COLO668 (cell line): ENCODE measurements around the gene STMN3.
"Not testable (repeated sequence)": the region's sequence is repeated elsewhere in the genome, so short reads cannot be mapped to it uniquely, and the experiment has no call there.

ENCODE experiments used
- DNase-seq: peaks from one replicate; lab custom pipeline; 2025; ENCODE audit not compliant: unreplicated experiment; lab: John Stamatoyannopoulos, UW

Gene STMN3

DNA sequence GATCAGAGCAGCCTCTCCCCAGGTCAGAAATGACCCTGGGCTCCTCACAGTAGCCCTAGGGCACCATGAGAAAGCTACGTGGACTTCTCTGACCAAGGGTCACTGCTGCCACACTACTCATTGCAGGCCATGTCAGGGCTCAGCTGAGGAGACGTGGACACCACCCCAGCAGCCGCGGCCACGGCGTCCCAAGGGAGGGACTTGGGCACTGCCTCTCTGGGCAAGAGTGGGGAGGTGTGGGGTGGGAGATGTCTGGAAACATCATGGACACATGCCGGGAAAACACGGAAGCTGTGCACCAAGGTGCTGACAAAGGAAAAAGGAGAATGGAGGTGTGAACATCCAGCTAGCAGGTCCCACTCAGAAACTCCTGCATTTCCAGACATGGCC lies 35.4 kb downstream of the STMN3 start:
- no peak for DNase-seq

DNA sequence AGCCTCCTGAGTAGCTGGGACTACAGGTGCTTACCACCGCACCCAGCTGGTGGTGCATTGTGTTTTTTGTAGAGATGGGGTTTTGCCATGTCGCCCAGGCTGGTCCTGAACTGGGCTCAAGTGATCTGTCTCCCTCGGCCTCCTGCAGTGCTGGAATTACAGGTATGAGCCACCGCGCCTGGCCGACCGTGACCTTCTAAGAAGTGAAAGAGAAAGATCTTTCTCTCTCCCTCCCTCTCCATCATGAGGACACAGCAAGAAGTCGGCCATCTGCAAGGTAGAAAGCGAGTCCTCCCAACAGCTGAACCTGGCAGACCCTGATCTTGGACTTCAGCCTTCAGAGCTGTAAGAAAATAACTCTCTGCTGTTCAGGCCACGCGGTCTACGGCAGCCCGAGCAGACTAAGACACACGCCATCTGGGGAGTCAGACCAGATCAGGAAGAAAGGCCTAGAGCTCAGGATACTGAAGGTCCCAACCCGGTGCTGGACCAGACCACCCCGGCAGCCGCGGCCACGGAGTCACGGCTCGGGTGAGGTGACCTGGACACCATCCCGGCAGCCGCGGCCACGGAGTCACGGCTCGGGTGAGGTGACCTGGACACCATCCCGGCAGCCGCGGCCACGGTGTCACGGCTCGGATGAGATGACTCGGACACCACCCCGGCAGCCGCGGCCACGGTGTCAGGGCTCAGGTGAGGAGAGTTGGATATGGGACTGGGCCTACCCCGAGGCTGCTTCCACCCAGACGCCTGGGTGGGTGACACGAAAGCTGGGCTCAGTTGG lies 35.9 kb downstream of the STMN3 start:
- no peak for DNase-seq

DNA sequence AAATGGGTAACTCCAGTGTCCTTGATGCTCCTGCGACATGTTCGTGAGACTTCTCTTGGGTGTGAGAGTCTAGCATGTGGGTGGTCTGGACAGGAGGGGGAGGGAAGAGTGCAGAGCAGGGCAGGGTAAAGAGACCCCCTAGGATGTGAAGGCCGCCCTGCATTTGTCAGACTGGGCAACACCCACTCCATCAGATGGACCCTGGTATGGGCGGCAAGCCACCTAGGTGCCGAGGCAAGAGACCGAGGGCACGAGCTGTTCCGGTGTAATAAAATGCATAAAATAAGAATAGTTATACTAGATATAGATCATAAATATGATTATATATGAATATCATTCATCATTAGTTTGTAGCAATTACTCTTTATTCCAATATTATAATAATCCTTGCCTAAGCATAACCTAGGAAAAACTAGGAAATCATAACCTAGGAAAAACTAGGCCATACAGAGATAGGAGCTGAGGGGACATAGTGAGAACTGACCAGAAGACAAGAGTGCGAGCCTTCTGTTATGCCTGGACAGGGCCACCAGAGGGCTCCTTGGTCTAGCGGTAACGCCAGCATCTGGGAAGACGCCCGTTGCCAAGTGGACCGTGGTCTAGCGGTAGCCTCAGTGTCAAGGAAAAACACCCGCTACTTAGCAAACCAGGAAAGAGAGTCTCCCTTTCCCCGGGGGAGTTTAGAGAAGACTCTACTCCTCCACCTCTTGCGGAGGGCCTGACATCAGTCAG lies 39.2 kb downstream of the STMN3 start:
- not testable (repeated sequence) for DNase-seq

- no peak for DNase-seq
Measured at GRCh38 chr20:63612276-63612931, 40.8 kb downstream of the STMN3 start.

GRCh38 chr20:63611646-63612045 lies 41.6 kb downstream of the STMN3 start:
- DNase-seq = no peak

DNA sequence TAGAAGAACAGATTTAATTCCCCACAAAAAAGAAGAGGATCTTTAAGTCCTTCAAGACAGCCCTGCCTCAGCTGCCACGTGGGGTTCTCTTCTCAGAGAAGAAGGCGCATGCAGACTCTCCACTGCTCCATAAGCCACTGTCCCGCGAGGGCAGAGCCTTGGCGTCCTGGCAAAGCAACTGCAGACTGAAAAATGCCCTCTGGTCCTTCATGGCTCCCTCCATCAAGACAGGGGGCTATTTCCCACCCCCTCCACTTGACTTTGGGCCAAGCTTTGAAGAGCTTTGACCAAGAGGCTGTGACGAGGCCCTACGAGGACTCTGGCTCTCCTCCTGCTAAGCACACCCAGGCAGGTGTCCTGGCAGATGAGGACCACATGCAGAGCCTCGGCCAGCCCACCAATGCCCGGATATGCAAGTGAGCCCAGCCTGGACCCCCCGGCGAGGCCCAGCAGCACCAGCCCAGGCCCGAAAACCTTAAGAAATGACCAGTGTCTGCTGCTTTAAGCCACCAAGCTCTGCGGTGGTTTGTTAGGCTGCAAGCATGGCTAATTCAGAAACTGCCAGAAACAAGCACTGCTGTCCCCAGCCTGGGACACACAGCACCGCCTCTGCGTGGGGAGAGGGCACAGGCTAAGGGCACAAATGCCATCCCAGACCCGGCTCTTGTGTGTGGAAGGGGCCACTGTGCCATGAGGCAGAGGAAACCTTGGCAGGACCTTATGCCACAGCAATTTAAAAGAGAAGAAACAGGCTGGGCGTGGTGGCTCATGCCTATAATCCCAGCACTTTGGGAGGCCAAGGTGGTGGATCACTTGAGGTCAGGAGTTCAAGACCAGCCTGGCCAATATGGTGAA lies 42.4 kb downstream of the STMN3 start:
- DNase-seq = no peak

GRCh38 chr20:63606686-63607085 lies 46.5 kb downstream of the STMN3 start:
- no peak for DNase-seq

GRCh38 chr20:63602321-63602720 lies 50.9 kb downstream of the STMN3 start:
- no peak for DNase-seq

GRCh38 chr20:63601679-63602078 lies 51.5 kb downstream of the STMN3 start:
- not testable (repeated sequence) for DNase-seq

- no peak for DNase-seq
Measured at GRCh38 chr20:63599396-63600050, 53.7 kb downstream of the STMN3 start.

DNA sequence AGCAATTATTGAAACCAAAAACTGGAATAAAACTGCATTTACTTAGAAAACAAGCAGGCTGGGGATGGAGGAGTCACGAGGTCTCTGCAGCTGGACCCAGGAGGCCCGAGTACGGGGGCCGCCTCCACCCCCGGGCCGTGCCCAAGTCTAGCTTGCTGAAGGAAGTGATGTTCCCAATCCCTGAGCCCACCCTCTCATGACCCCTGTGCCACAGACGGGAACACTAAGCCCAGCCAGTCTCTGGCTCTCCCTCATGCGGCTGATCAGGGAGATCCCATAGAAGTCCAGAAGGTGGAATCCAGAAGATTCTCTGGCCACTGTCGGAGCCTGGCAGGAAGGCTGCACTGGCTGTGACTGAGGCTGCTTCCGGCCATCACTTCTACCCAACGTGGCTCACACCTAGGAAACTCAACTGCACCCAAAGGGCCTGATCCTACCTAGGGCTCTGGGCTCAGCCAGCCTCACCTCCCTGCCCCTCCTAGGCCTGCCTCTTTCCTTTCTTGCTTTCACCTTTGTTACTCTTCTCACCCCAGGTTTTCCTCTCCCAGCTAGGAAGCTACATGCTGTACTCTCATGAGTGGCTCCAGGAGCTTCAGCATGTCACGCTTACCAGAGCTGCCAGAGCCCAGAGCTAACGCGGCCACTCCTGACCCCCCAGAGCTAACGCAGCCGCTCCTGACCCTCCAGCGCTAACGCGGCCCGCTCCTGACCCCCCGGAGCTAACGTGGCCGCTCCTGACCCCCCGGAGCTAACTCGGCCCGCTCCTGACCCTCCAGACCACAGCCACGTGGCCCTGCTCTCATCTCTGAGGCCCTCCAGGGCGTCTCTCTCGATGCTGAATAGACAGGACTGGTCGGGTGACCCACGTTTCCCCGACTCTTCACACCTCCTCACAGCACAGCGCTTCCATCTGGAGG lies 54.5 kb downstream of the STMN3 start:
- DNase-seq = no peak

GRCh38 chr20:63597651-63598478 lies 55.4 kb downstream of the STMN3 start:
- no peak for DNase-seq

DNA sequence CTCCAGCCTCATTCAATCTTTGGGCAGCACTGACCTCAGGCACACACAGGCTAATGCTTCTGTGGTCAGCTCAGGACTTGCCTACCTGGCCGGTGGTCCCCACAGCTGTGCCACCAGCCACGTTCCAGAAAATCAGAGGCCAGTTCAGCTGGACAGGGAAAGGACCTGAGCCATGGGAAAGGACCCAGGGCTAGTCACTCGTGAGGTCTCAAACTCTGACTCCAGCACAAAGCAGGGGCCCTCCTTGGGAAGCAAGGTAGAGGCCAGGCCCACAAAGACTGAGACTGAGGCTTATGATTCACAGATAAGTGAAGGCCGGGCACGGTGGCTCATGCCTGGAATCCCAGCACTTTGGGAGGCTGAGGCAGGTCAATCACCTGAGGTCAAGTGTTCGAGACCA lies 56.8 kb downstream of the STMN3 start:
- DNase-seq = no peak

GRCh38 chr20:63595416-63596127 lies 57.7 kb downstream of the STMN3 start:
- DNase-seq = no peak

- DNase-seq = no peak
Measured at GRCh38 chr20:63594043-63594561, 59.1 kb downstream of the STMN3 start.

DNA sequence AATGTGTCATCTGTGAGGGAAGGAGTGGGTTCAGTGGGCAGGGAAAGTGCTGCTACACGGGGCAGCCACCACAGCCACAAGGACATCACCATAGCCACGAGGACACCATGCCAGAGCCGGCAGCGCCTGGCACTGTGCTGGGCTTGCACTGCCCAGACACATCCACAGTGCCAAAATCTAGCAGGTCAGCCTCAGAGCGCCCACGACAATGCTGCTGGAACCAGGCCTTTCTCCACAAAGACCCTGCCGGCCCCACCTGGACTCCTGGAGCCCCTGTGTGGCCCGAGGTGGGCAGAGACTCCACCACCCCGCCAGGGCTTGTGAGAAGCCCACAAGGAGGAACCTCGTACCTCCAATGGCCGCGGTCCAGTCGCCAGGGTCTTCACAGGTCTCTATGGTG lies 60.6 kb downstream of the STMN3 start:
- no peak for DNase-seq

- no peak for DNase-seq
Measured at GRCh38 chr20:63591786-63592355, 61.4 kb downstream of the STMN3 start.
